Hepatocyte (in vitro differentiated cells): Measurements from ENCODE around the gene PLPPR1. TPM values are rescaled to one million over a fixed set of nuclear protein-coding genes. Genes with fewer than 3 reads are reported as not detected.

Experiments used
- DNase-seq: peaks from one replicate; pipeline ENCODE4 v3.0.0-alpha.2; 2016; ENCODE audit warnings: low spot score
- H2AFZ ChIP-seq: fragments of 200-600 bp; sonication (generic); 2 replicates; pipeline ENCODE4 v1.6.0; 2016; ENCODE audit warnings: antibody characterized with exemption, mild to moderate bottlenecking
- H3K27ac ChIP-seq: fragments of 200-600 bp; sonication (generic); 2 replicates; pipeline ENCODE4 v1.5.1; 2016; ENCODE audit warnings: mild to moderate bottlenecking
- H3K27me3 ChIP-seq: fragments of 200-600 bp; sonication (generic); 2 replicates; pipeline ENCODE4 v1.6.1; 2016
- H3K36me3 ChIP-seq: fragments of 200-600 bp; sonication (generic); replicated peaks from 2 replicates; pipeline ENCODE4 v1.5.1; 2016; ENCODE audit warnings: low read depth; ENCODE audit not compliant: insufficient read depth
- H3K4me1 ChIP-seq: fragments of 200-600 bp; sonication (generic); 2 replicates; pipeline ENCODE4 v1.5.1; 2016; ENCODE audit warnings: mild to moderate bottlenecking, moderate library complexity; ENCODE audit not compliant: insufficient read depth
- H3K4me2 ChIP-seq: fragments of 200-600 bp; sonication (generic); 2 replicates; pipeline ENCODE4 v1.6.0; 2016
- H3K4me3 ChIP-seq: fragments of 200-600 bp; sonication (generic); 2 replicates; pipeline ENCODE4 v1.5.1; 2016; ENCODE audit warnings: mild to moderate bottlenecking
- H3K79me2 ChIP-seq: fragments of 200-600 bp; sonication (generic); 2 replicates; pipeline ENCODE4 v1.6.0; 2017; ENCODE audit warnings: mild to moderate bottlenecking
- H3K9me2 ChIP-seq: fragments of 200-600 bp; sonication (generic); replicated peaks from 2 replicates; pipeline ENCODE4 v1.6.0; 2017; ENCODE audit warnings: mild to moderate bottlenecking; ENCODE audit not compliant: insufficient read depth
- H3K9me3 ChIP-seq: fragments of 200-600 bp; sonication (generic); 2 replicates; pipeline ENCODE4 v1.5.1; 2016; ENCODE audit warnings: low read depth, mild to moderate bottlenecking
- H4K20me1 ChIP-seq: fragments of 200-600 bp; sonication (generic); 2 replicates; pipeline ENCODE4 v1.6.0; 2016; ENCODE audit warnings: mild to moderate bottlenecking; ENCODE audit not compliant: insufficient read depth, poor library complexity, severe bottlenecking
- CTCF ChIP-seq: fragments of 200-600 bp; sonication (generic); IDR thresholded peaks from 2 replicates; pipeline ENCODE4 v1.5.1; 2016; ENCODE audit warnings: antibody characterized with exemption, mild to moderate bottlenecking; ENCODE audit not compliant: poor library complexity
- EZH2 ChIP-seq: fragments of 200-600 bp; sonication (generic); IDR thresholded peaks from 2 replicates; pipeline ENCODE4 v1.6.1; 2016; ENCODE audit warnings: antibody characterized with exemption, mild to moderate bottlenecking, borderline replicate concordance
- EZH2phosphoT487 ChIP-seq: fragments of 200-600 bp; sonication (generic); IDR thresholded peaks from one replicate; pipeline ENCODE4 v1.6.1; 2018; ENCODE audit warnings: antibody characterized with exemption, mild to moderate bottlenecking, low read depth, moderate library complexity; ENCODE audit not compliant: unreplicated experiment, severe bottlenecking
- WGBS: methylation state at CpG from one replicate; pipeline ENCODE4 v1.1.6; 2016; ENCODE audit warnings: low lambda C conversion rate; ENCODE audit errors: missing lambda C conversion rate; 5-methylcytosine and 5-hydroxymethylcytosine counted together
- polyA plus RNA-seq: library from polyadenylated mRNA; unstranded; fragments of >200 nt; fragmentation: Nextera tagmentation; extraction: Ambion mirVana; gene quantifications from 2 replicates; pipeline ENCODE4 v1.2.1, GENCODE V29; 2016
- total RNA-seq: library from RNA; depleted of rRNA; stranded (reverse); fragments of >200 nt; gene quantifications from 2 replicates; pipeline ENCODE4 v1.2.3, GENCODE V29; 2014

PLPPR1 gene
- total and polyA plus RNA-seq, 2 experiments from 2014 or later: 0.27 to 2.1 TPM

GRCh38 chr9:101315112-101315450 is 286.6 kb downstream of the PLPPR1 start:
- Histone ChIP-seq H3K4me3 (no peak overlapping the region), H3K79me2 (no peaks in the 10 kb centered on the region), H2AFZ (no peak overlapping the region), H3K4me1 (peaks cover 13% of the 10 kb centered on the region), H3K27me3 (no peaks in the 10 kb centered on the region), H3K9me3 (no peaks in the 10 kb centered on the region), H3K36me3 (no peaks in the 10 kb centered on the region), H3K9me2 (no peaks in the 10 kb centered on the region), H4K20me1 (no peaks in the 10 kb centered on the region), H3K27ac (peak overlapping the region; percentile 29), H3K4me2 (no peak overlapping the region)
- TF ChIP-seq EZH2 (no peak), EZH2phosphoT487 (no peak), CTCF (no peak)
- DNase-seq: no peak
- WGBS: 70% methylated on average over 2 of the region's 2 CpGs

GRCh38 chr9:101317735-101318134 is 289.2 kb downstream of the PLPPR1 start:
- Histone ChIP-seq H3K79me2 (no peaks in the 10 kb centered on the region), H3K36me3 (no peaks in the 10 kb centered on the region), H3K9me2 (no peaks in the 10 kb centered on the region), H3K27me3 (no peaks in the 10 kb centered on the region), H3K4me3 (no peak overlapping the region), H3K4me2 (no peak overlapping the region), H3K27ac (no peak overlapping the region), H3K9me3 (no peaks in the 10 kb centered on the region), H4K20me1 (no peaks in the 10 kb centered on the region), H2AFZ (no peak overlapping the region), H3K4me1 (peaks cover 13% of the 10 kb centered on the region)
- no peak for DNase-seq
- TF ChIP-seq CTCF (no peak), EZH2phosphoT487 (no peak), EZH2 (no peak)

GRCh38 chr9:101323129-101323528 is 294.6 kb downstream of the PLPPR1 start:
- H3K4me3 ChIP-seq: no peak overlapping the region
- no peaks in the 10 kb centered on the region for H3K36me3 ChIP-seq
- H2AFZ ChIP-seq: no peak overlapping the region
- H3K4me2 ChIP-seq: peak overlapping the region; percentile 38
- TF ChIP-seq CTCF (no peak), EZH2phosphoT487 (no peak), EZH2 (no peak)
- no peak for DNase-seq
- no peaks in the 10 kb centered on the region for H3K9me2 ChIP-seq
- no peaks in the 10 kb centered on the region for H3K79me2 ChIP-seq
- peaks cover 22% of the 10 kb centered on the region for H3K4me1 ChIP-seq
- H3K9me3 ChIP-seq: peaks cover 5% of the 10 kb centered on the region
- 89% methylated on average over 3 of the region's 3 CpGs for WGBS
- H3K27me3 ChIP-seq: no peaks in the 10 kb centered on the region
- no peaks in the 10 kb centered on the region for H4K20me1 ChIP-seq
- H3K27ac ChIP-seq: peak overlapping the region; percentile 78

- Histone ChIP-seq H3K79me2 (no peaks in the 10 kb centered on the region), H2AFZ (no peak overlapping the region), H3K4me2 (peak overlapping the region; percentile 38), H3K36me3 (no peaks in the 10 kb centered on the region), H3K4me3 (no peak overlapping the region), H3K4me1 (peaks cover 22% of the 10 kb centered on the region), H3K9me2 (no peaks in the 10 kb centered on the region), H4K20me1 (no peaks in the 10 kb centered on the region), H3K9me3 (peaks cover 5% of the 10 kb centered on the region), H3K27me3 (no peaks in the 10 kb centered on the region), H3K27ac (peak overlapping the region; percentile 79)
- no peak for DNase-seq
- TF ChIP-seq CTCF (no peak), EZH2phosphoT487 (no peak), EZH2 (no peak)
- WGBS: 61% methylated on average over 3 of the region's 3 CpGs
Observed at GRCh38 chr9:101324245-101324804, 295.8 kb downstream of the PLPPR1 start.
